ENCODE data around the gene CARHSP1. TPM values are rescaled to one million over a fixed set of nuclear protein-coding genes. Genes with fewer than 3 reads are reported as not detected.

The CARHSP1 gene
- total RNA-seq, 1 donor from 2014 or later: 61.5 TPM

DNA sequence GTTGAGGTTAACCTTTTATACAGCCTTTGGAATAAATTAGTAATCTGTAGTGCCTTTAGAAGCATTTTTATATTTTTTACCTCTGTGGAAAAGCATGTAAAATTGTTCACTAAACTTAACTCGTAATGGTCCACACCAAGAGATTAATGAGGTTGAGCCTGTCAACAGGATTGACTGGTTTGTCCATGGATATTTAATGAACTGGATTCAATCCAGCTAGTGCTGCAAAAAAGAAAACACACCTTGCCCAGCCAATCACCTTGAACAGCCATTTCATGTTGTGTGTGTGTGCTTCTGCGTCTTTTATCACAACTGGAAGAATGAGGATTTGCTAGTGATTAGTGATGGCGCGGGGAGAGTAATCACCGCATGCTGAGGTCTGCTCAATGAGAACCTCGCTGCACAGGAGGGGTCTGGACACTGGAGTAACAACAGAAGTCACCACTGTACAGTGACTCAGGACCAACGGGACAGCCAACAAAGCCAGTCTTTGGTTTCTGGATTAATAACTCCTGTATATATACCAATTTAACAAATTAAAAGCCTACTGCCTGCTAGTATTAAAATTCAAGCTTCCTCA lies 47.0 kb upstream of the CARHSP1 start:
- H3K4me1 Mint-ChIP-seq (ENCODE audit: low read depth, unreplicated experiment): peaks cover 16% of the 10 kb centered on the region
- peaks cover 55% of the 10 kb centered on the region for H3K36me3 ChIP-seq (ENCODE audit: insufficient read depth, low read length)
- peaks cover 56% of the 10 kb centered on the region for H3K79me2 ChIP-seq (ENCODE audit: insufficient read depth, low read length)

DNA sequence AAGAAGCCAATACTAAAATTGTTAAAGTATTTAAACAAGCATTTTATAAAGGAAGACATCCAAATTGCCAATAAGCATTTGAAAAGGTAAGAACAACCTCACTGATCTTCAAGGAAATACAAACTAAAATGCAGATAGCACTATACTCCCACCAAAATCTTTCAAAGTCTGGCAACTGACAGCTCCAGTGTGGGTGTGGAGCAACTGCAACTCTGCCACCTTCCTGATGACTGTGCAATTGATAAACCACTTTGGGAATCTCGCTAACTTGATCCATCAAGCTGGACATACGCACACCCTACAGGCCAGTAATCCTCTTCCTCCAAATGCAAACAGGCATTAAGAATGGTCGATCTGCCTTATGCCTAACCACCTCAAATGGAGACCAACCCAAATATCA lies 45.3 kb upstream of the CARHSP1 start:
- Mint-ChIP-seq H3K36me3 (ENCODE audit: low read depth, unreplicated experiment) (peaks cover 30% of the 10 kb centered on the region), H3K27me3 (ENCODE audit: low read depth, unreplicated experiment) (no peaks in the 10 kb centered on the region), H3K4me1 (ENCODE audit: low read depth, unreplicated experiment) (peaks cover 1% of the 10 kb centered on the region), H3K4me3 (ENCODE audit: unreplicated experiment) (no peak overlapping the region), H3K27ac (ENCODE audit: unreplicated experiment) (no peak overlapping the region), H3K9me3 (ENCODE audit: unreplicated experiment) (no peaks in the 10 kb centered on the region)
- peaks cover 47% of the 10 kb centered on the region for H3K79me2 ChIP-seq (ENCODE audit: insufficient read depth, low read length)
- H2AFZ ChIP-seq (ENCODE audit: low read depth, low read length): no peak overlapping the region
- no peak overlapping the region for H3K4me2 ChIP-seq (ENCODE audit: low read length)
- no peak for FAIRE-seq
- H3K27ac ChIP-seq (ENCODE audit: low read depth, low read length): no peak overlapping the region
- H3K9ac ChIP-seq (ENCODE audit: low read length): no peak overlapping the region
- H4K20me1 ChIP-seq (ENCODE audit: insufficient read depth, low read length): peaks cover 69% of the 10 kb centered on the region
- no peaks in the 10 kb centered on the region for H3K9me3 ChIP-seq (ENCODE audit: insufficient read depth, low read depth, low read length)
- H3K36me3 ChIP-seq (ENCODE audit: insufficient read depth, low read length): peaks cover 52% of the 10 kb centered on the region
- H3K4me1 ChIP-seq (ENCODE audit: insufficient read depth, low read length): no peaks in the 10 kb centered on the region
- no peak overlapping the region for H3K4me3 ChIP-seq (ENCODE audit: insufficient read depth, low read depth, low read length)
- no peaks in the 10 kb centered on the region for H3K27me3 ChIP-seq (ENCODE audit: insufficient read depth, low read length)
- TF ChIP-seq EZH2 (IDR thresholded peaks at IDR 0.05; ENCODE audit: insufficient read depth, low read length): no peak
- TF ChIP-seq, protein P1, sequence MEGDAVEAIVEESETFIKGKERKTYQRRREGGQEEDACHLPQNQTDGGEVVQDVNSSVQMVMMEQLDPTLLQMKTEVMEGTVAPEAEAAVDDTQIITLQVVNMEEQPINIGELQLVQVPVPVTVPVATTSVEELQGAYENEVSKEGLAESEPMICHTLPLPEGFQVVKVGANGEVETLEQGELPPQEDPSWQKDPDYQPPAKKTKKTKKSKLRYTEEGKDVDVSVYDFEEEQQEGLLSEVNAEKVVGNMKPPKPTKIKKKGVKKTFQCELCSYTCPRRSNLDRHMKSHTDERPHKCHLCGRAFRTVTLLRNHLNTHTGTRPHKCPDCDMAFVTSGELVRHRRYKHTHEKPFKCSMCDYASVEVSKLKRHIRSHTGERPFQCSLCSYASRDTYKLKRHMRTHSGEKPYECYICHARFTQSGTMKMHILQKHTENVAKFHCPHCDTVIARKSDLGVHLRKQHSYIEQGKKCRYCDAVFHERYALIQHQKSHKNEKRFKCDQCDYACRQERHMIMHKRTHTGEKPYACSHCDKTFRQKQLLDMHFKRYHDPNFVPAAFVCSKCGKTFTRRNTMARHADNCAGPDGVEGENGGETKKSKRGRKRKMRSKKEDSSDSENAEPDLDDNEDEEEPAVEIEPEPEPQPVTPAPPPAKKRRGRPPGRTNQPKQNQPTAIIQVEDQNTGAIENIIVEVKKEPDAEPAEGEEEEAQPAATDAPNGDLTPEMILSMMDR (IDR thresholded peaks at IDR 0.05; ENCODE audit: insufficient read depth, low read depth, low read length): no peak
- no peak for DNase-seq (ENCODE audit: low read depth)

More for the DNA sequence above, 47.0 kb upstream of the CARHSP1 start:
- no peak overlapping the region for H3K4me3 ChIP-seq (ENCODE audit: insufficient read depth, low read depth, low read length)
- no peak overlapping the region for H3K4me3 Mint-ChIP-seq (ENCODE audit: unreplicated experiment)
- H3K27me3 Mint-ChIP-seq (ENCODE audit: low read depth, unreplicated experiment): no peaks in the 10 kb centered on the region
- DNase-seq (ENCODE audit: low read depth) (no peak), FAIRE-seq (no peak)
- no peak overlapping the region for H3K4me2 ChIP-seq (ENCODE audit: low read length)
- no peaks in the 10 kb centered on the region for H3K27me3 ChIP-seq (ENCODE audit: insufficient read depth, low read length)
- H3K36me3 Mint-ChIP-seq (ENCODE audit: low read depth, unreplicated experiment): peaks cover 30% of the 10 kb centered on the region
- no peak overlapping the region for H3K27ac Mint-ChIP-seq (ENCODE audit: unreplicated experiment)
- peaks cover 71% of the 10 kb centered on the region for H4K20me1 ChIP-seq (ENCODE audit: insufficient read depth, low read length)
- H3K9me3 ChIP-seq (ENCODE audit: insufficient read depth, low read depth, low read length): no peaks in the 10 kb centered on the region
- no peak overlapping the region for H3K9ac ChIP-seq (ENCODE audit: low read length)
- H3K27ac ChIP-seq (ENCODE audit: low read depth, low read length): no peak overlapping the region
- no peak overlapping the region for H2AFZ ChIP-seq (ENCODE audit: low read depth, low read length)
- peaks cover 9% of the 10 kb centered on the region for H3K4me1 ChIP-seq (ENCODE audit: insufficient read depth, low read length)
- TF ChIP-seq, protein P1 (IDR thresholded peaks at IDR 0.05; ENCODE audit: insufficient read depth, low read depth, low read length): no peak
- no peak for TF ChIP-seq EZH2 (IDR thresholded peaks at IDR 0.05; ENCODE audit: insufficient read depth, low read length)
- H3K9me3 Mint-ChIP-seq (ENCODE audit: unreplicated experiment): no peaks in the 10 kb centered on the region

DNA sequence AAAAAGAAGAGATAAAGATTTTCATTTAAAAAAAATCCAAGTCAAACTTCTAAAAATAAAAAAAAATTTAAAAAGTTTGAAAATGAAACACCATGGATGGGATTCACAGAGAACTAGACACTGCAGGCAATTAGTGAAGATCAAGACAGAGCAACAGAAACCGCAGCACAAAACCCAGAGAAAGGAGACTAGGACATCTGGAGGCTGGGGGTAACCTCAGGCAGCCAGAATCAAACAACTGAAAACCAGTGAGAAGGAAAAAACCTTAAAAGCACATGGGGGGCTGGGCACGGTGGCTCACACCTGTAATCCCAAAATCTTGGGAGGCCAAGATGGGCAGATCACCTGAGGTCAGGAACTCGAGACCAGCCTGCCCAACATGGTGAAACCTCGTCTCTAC lies 44.0 kb upstream of the CARHSP1 start:
- Histone ChIP-seq H3K9me3 (ENCODE audit: insufficient read depth, low read depth, low read length) (no peaks in the 10 kb centered on the region), H3K9ac (ENCODE audit: low read length) (no peak overlapping the region), H3K4me2 (ENCODE audit: low read length) (no peak overlapping the region), H3K27me3 (ENCODE audit: insufficient read depth, low read length) (no peaks in the 10 kb centered on the region), H3K4me3 (ENCODE audit: insufficient read depth, low read depth, low read length) (no peak overlapping the region), H3K4me1 (ENCODE audit: insufficient read depth, low read length) (no peaks in the 10 kb centered on the region), H3K36me3 (ENCODE audit: insufficient read depth, low read length) (peaks cover 59% of the 10 kb centered on the region), H2AFZ (ENCODE audit: low read depth, low read length) (no peak overlapping the region), H4K20me1 (ENCODE audit: insufficient read depth, low read length) (peaks cover 76% of the 10 kb centered on the region), H3K79me2 (ENCODE audit: insufficient read depth, low read length) (peaks cover 54% of the 10 kb centered on the region), H3K27ac (ENCODE audit: low read depth, low read length) (no peak overlapping the region)
- FAIRE-seq: no peak
- Mint-ChIP-seq H3K27me3 (ENCODE audit: low read depth, unreplicated experiment) (no peaks in the 10 kb centered on the region), H3K36me3 (ENCODE audit: low read depth, unreplicated experiment) (peaks cover 25% of the 10 kb centered on the region), H3K4me1 (ENCODE audit: low read depth, unreplicated experiment) (peaks cover 6% of the 10 kb centered on the region), H3K27ac (ENCODE audit: unreplicated experiment) (no peak overlapping the region), H3K4me3 (ENCODE audit: unreplicated experiment) (no peak overlapping the region), H3K9me3 (ENCODE audit: unreplicated experiment) (no peaks in the 10 kb centered on the region)
- no peak for DNase-seq (ENCODE audit: low read depth)
- TF ChIP-seq, protein P1 (IDR thresholded peaks at IDR 0.05; ENCODE audit: insufficient read depth, low read depth, low read length): no peak
- TF ChIP-seq EZH2 (IDR thresholded peaks at IDR 0.05; ENCODE audit: insufficient read depth, low read length): no peak
